NCI-H1092 (cell line): ENCODE data around the gene HIVEP3.

Experiments used
- DNase-seq: peaks from one replicate; lab custom pipeline; 2025; lab: John Stamatoyannopoulos, UW

Gene HIVEP3

DNA sequence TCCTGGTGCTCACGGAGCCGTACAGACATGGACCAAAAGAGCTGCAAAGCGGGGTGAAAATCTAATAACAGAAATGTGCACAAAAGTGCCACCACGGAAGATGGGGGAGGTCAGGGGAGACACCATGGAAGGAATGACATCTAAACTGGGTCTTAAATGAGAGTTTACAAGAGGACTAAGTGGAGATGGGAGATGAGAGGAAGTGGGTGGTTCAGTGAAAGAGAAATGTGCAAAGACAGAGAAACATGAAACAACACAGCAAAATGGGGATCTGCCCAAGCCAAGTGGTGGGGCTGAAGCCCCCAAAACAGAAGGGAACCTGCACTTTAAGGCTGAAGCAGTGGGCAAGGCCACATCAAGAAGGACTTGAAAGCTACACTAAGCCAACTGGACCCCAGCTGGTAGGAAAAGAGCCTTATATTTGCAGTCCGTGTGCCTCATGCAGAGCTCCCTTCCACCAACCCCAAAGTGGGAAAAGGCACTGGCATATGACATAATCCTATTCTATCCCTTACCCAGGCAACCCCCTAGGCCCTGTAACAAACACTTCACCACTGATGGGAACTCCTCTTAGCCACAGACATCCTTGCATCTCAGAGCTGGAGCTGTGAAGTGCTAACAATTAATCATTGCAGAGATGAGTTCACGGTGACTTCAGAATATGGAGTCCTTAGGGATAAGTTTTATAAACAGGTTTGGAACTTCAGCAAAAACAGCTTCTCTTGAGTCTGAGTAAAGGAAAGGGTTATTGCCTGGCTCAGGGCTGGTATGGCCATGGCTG, 235.7 kb downstream of the HIVEP3 start:
- no peak for DNase-seq

DNA sequence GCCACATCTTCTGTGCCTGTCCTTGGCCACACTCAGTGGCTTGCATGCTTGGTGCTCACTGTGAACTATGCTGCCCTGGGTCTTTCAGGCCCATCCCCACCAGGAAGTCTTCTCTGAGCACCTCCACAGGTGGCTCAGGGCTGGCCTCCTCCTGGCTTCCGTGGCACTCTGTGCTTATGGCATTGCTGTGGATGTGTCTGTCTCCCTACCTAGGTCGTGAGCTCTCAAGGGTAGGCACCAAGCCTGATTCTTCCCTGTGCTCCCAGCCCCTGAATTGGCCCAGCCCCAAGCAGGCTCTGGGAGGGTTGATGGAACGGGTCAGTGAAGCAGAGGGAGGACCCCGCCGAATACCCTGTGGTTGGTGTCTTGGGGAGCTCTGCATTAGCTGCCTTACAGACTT, 236.6 kb downstream of the HIVEP3 start:
- no peak for DNase-seq

DNA sequence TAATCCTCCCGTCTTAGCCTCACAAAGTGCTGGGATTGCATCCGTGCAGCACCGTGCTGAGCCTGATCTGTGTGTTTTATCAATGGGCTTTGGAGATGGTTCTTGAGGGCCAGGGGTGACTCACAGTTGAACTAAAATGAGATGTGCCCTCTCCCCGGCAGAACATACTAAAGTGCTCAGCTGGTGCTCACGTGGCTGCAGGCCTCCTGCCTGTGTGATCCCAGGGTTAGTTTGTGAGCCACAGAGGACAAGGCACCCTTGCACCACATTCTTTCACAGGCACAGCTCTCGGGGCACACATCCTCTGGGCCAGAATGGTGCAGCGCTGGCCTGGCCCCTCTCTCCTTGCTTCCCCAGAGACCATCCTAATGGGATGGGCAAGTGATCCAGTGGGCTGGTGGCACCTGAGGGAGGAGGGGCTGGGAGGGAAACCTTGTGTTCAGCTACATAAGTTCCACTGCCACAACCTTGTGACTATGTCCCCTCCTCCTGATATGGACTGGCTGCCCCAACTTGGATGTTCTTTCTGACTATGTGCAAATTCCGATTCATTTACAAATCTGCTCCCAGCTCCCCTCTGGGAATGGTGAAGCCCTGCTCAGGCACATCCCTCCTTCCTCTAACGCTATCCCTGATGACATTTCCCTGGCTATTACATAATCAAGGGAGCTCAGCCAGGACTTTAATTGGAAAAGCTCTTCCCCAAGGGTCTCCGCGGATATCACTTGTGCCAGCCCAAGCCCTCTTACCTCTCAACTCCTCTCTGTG, 237.2 kb downstream of the HIVEP3 start:
- no peak for DNase-seq

DNA sequence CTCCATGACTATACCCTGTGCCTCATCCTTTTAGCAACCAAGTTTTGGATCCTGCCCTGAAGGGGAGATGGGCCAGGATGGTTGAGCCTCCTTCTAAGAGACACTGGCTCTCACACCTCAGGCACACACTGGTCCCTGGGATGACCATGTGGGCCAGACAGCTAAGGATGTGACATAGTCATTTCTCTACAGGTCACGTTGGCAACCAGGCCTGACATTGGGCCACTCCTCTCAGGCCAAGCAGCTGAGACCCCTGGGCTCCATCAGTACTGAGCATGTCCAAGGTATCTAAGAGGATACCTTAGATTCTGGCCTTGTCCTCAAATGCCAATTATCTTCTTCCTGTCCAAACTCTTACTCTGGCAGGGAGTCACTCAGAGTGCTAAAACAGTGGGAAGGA, 238.7 kb downstream of the HIVEP3 start:
- DNase-seq, result no peak

DNA sequence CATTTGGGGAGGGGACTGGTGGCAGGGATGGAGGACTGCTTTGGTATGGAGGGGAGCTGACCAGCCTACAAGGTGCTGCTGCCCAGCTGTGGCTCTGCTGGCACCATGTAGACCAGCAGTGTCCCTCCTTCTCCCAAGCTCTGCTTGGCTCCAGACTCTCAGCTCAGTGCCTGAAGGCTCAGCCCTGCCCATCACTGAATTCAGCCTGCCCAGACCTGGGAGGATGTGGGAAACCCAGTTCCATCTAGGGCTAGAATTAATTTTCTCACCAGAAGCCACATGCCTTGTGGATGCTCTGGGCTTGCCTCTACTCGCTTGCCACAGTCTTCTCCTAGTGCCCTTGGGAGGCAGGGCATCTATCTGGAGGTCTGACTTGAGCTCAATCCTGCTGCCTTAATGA, 239.2 kb downstream of the HIVEP3 start:
- DNase-seq, result no peak

DNA sequence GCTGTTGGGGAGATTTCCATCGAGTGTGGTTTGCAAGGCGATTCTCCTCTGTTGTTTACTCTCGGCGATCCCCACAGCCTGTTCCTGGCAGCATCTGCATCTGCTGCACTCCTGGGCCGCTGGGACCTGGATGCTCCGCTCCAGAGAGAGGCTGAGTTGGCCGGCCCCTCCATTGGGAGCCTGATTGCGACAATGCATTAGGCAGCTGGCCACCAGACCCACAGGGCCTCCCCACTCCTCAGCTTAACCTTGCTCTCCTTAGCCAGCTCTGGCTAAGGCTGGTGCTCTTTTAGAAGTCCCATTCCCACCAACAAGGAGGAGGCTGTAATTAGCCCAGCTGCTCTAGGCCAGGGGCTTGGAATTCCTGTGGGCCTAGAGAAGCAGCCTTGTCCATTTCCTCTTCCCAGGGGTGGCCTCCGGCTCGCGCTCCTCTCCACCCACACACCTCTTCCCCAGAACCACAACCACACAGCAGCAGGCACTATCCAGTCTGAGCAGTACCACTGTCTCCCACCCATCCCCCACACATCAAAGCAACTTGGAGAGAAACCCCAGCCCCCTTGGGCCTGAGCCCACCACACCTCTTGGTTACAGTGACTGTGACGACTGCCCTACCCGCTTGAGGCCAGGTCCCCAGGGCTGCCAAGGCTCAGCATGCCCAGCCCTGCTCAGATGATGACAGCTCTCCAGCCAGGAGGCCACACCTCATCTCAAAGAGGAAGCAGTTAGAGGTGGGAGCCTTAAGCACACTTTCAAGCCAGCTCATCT, 240.4 kb downstream of the HIVEP3 start:
- DNase-seq, result no peak

DNA sequence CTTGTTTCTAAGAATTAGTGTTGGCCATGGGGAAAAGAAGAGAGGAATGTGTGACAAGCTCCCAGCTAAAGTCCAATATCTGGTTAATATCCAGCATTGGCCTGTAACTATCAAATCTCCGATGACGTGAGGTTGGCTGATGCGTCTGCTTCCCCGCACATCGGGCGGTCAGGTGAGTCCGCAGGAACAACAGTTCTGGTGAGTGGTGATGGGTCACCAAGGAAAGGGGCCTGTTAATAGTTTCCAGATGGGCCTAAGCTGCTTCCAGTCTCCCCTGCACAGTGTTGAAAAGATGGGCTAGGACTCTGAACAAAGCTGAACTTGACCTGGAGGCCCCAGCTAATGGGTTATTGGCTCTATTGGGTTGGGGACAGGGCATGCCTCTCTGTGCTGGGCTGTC, 241.1 kb downstream of the HIVEP3 start:
- DNase-seq, result no peak

DNA sequence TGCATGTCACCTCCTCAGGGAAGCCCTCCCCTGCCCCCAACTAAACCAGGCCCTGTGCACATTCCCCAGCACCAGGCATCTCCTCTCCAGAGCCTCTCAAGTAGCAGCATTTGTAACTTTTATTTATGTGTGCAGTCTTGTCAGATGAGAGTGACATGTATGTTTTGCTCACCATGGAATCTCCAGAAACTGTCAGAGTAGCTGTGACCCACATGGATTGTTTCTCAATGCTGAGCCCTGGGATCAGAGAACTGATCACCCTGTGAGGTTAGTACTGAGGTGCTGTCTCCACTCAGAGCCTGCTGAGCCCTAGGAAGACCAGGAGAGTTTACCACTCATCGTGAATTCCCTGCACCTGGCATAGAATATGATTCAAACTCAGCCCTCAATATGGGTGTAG, 243.3 kb downstream of the HIVEP3 start:
- no peak for DNase-seq

DNA sequence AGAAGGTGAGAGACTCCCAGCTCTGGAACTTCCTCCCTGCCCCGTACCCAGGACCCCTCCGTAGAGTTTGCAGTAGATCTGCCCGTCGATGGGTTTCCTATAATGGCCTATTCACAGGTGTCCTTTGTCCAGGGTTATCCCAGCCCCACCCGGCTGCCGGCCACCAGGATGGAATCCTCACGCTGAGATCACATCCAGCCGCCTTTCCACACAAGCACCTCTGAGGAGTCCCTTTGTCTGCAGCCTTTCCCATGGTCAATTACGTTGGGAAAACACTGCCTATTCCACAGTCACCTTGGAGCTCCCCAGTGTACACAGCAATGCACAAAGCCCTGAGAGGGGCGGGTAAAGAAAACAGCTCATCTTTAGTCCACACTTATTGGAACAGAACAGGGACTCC, 244.2 kb downstream of the HIVEP3 start:
- peak; percentile 17 for DNase-seq

DNA sequence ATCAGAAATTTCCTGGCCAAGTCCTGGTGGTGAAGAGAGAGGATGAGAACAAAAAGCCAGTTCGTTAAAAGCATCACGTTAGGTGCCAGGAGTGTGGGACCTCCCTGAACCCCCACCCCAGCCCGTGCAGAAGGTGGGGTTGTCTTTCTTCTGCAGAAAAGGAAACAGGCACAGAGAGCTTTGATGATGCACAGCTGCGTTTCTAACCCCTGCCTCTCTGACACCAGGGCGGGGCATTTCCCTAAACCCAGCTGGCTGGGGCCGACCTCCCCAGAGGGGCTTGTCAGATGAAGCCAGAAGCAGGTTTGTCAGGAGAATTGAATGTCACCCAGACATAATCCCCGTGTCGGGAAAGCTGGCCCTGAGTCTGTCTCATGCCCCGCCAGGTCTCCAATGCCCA, 244.9 kb downstream of the HIVEP3 start:
- no peak for DNase-seq

DNA sequence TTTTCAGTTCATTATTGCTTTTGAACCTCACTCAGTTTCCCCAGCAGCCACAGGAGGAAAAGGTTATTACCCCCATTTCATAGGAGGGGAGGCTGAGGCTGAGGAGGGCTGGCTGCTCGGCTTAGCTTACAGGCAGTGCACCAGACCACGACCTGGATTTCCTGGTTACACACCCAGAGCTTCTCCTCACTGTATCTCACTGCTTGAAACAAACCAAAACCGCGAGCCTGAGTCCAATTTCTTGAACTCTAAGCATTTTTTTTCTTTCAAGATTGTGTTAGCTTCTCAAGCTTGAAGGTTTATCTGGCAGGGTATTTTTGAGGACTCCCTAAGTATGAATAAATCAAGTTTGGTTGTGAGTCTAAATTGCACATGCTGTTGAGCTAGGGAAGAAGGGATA, 245.3 kb downstream of the HIVEP3 start:
- no peak for DNase-seq

DNA sequence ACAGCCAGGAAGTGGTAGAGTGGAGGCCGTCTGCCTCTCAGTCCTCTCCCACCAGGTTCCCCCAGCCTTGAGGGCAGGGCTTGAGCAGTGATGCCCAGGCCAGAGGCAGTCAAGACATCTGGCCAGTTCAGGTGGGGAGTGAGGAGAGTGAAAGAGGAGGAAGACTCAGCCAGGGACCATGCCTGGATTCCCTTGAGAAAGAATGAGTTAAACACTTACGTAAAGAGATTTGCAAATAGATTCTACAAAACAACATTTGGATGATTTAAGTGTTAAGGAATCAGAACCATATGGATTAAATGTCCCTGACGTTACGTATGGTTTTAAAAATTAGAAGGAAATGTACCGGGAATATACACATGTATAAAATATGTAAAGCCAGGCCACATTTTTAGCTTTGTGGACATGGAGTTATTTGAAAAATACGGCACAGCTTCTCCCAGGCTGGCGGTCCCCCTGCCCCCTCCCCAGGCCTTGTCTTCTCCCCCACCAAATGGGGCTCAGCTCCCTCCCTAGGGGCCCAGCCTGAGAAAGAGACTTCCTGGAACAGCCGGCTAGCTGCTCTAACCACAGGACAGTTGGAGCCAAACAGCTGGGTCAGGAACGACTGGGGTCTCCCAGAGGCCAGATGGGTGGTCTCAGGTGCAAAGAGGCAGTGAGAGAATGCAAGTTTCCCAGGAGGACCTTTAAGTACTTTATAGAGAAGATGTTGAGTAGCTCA, 245.9 kb downstream of the HIVEP3 start:
- DNase-seq, result no peak

DNA sequence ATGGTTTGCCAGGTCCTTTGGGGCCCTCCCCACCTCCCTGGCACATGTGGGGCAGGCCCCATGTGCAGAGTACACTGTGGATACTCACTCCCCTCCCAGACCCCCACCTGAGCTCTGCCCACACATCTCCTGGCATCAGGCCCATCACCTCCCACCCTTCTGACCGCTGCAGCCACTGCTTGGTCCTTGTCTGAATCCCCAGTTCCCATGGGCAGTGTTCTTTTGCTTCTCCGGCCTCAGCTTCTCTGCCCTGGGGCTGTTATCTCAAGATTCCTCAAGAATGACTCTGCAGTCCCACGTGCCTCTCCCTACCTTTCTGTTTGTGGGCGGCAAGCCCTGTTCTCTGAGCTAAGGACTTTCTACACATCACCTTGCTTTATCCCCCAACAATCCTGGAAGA, 246.5 kb downstream of the HIVEP3 start:
- no peak for DNase-seq

DNA sequence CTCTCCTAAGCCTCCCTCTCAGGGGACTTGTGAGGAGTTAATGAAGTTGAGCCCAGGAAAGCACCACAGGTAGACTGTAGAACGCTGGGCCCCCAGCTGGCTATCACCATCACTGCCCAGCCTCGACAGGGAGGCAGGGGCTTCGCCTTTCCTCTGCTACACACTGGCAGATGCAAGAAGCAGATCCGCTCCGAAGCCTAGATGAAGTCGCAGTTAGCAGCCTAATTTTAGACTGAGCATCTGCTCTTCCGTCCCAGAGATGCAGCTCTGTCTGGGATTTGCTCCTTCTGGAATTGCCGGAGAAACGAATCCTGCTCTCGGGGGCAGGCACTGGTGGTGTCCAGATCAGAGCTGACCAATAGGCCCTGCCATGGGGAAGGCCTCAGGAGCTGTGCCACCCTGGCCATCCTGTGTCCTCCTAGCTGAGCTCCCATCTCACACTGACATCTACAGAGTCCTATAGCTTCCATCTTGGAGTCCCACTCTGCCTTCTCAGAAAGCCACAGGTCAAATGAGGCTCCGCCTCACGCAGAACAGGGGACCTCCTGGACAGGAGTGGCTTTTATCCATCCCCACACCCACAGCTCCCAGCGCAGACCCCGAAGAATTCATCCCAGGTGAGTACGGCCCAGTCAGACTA, 247.5 kb downstream of the HIVEP3 start:
- no peak for DNase-seq

DNA sequence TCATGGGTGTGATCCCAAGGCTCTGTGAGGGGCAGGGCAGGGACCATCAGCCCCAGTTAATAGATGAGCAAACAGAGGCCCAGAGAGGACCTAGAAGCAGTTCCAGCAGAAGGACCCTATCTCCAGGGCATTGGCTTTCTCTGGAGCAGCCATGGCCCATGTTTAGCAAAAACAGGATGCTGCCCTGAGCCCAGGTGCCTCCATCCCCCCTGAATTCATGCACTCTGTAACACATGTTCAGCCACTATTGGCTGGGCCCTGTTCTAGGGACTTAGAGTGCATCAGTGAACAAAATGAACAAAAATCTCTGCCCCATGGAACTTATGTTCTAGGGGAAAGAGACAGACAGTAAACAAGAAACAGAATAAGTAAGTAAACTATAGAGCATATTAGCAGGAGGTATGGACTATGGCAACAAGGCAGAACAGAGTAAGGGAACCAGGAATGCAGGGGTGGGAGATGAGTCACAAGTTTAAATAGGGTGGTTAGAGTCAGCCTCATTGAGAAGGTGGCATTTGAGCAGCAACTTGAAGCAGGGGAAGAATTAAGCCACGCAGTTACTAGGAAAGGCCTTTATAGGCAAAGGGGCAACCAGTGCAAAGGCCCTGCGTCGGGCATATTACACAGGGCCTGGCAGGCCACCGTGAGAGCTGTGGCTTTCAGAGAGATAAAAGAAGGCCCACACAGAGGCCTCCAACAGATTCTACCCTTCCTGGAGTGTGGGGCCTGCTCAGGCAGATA, 248.3 kb downstream of the HIVEP3 start:
- no peak for DNase-seq

DNA sequence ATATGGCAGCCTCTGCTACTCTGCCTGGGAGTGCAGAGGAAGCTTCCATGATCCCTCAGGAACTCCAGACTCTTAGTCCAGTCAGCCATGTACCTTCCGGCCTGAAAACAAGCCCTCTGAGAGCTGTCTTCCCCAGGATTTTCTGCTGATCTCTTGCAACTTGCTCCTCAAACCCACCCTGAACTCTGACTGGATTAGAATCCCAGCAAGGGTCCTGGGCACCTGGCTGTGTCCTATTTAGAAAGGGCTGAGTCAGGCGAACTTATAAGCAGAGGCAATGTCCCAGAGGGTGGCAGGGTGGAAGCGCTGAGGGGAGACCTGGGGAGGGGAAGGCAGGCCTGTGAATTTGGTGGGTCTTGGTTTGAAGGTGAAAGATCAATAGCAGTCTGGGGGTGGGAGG, 249.8 kb downstream of the HIVEP3 start:
- DNase-seq, result no peak

DNA sequence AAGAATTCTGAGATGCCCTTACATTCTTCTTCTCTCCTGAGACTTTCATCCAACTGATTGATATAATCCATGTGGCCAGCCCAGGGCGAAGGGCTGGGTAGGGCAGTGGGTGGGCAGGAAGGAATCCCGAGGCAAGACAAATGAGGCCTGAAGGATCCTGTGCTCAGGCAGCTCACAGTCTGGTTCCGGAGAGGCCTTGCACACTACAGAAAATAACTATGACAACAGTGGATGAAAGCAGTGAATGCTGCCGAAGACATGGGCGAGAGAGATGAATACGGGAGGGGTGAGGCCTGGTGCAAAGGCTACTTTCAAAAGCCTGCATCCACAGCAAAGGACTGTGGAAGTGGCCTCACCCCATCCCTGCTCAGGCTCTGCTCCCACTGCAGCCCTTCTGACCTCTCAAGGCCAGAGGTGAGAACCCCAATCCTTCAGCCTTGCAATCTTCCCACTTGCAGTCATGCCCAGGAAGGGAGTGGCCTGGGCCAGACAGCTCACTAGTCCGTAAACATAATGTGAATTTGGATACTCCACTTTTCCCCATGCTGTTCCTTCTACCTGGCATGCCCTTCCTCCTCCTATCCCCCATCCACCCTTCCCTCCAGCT, 250.6 kb downstream of the HIVEP3 start:
- no peak for DNase-seq

DNA sequence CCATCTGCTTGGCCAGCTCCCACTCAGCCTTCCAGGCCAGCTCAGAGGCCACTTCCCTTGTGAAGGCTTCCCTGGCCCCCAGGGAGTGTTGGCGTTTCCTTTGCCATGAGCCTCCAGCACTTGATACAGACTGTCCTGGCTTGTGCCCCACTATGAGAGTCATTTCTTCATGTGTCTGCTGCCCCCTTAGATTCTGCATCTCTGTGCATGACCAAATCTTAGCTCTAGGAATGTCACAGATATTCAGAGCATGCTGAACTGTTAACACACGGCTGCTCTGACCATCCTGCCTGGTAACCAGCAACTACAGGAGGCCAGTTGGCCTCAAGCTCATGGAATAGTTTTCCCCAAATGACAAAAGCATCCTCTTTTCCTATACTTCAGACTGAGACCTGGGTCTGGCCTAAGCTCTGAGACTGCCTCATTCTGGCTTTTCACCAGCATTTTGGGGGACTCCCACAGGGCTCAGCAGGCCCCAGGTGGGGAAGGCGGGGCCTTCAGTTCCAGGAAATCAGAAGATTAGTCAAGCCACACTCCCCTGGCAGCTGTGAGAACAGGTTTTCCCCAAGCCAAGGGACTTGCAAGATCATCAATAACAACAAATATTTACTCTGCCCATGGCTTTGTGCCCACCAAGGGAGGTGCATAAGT, 251.6 kb downstream of the HIVEP3 start:
- DNase-seq, result no peak

DNA sequence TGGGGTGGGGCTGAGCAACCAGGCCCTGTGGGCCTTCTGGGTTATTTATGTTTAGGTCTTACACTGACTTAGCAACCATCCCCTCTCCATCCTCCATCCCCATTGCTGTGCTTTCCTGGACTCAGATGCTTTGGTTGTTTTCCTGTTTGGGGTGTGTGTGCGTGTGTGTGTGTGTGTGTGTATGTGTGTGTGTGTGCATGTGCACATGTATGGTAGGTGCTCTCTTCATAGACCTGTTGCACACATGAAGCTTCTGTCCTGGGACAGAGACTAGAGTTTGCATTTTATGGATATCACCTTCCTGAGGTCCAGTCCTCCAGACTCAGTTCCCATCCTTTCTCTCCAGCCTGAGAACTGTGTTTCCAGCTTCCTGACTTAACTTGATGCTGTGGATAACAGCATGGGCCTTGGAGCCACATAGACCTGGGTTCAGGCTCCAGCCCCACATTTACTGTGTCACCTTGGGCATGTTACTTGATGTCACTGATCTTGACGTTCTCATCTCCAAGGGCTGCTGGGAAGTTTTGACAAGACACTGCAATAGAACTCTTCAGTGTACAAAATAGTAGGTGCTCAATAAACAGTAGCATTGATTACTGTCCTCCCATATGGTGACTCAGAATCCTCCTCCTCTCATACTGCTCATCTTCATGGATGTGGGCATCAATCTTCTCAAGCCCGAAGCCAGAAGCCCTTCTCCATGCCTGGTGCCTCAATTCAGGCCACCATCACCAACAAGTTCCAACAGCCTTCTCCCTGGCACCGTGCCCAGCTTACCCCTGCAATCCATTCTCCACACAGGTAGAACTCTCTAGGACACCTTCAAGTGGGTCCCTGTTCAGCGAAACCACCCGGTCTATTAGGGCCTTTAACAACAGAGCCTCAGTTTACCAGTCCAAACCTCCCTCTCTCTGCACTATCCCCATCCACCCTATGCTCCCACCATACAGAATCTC, 252.5 kb downstream of the HIVEP3 start:
- DNase-seq, result no peak
